CD4-positive, alpha-beta T cell treated with Interleukin-17A for 4 hours (primary cell): Measurements from ENCODE around the gene ZFYVE1.
"Not testable (repeated sequence)": the region's sequence is repeated elsewhere in the genome, so short reads cannot be mapped to it uniquely, and the experiment has no call there.

ENCODE experiments used
- DNase-seq: peaks from one replicate; pipeline ENCODE4 v3.0.0-alpha.2; 2020; ENCODE audit warnings: mixed read lengths

Gene ZFYVE1

DNA sequence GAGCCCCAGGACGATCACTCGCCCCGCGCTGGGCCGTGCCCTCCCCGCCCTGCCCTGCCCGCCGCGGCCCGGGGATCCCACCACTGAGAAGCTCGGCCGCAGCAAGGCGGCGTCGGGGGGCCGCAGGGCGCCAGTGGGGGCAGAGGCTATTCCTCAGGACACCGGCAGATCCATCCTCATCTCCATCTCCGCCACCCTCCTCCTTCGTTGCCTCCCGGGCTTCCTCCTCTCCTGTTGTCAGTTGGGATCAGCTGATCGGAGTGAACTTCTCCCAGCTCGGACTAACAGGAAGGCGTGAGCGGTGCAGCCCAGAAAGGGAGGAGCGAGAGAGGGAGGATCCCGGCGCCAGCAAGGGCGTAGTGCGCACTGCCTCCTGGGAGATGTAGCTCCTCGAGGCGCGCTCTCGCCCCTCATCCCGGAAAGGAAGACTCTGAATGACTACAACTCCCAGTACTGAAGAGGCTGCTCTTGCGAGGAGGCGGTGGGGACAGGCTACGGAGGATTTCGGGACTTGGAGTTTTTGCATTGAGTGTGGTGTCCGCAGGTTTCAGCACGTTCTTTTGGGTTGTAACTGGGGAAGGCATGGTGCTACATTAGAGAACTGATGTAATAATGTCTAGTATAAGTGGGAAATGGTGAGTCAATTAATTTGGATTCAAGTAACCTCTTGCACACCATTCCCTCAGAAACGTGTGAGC is at the start of gene ZFYVE1:
TSS of gene ZFYVE1 (minus strand) at position 262 of the 698 bp plus-strand sequence. CDS start 2,598 bp downstream, outside the sequence.
- DNase-seq, result peak; percentile 90

DNA sequence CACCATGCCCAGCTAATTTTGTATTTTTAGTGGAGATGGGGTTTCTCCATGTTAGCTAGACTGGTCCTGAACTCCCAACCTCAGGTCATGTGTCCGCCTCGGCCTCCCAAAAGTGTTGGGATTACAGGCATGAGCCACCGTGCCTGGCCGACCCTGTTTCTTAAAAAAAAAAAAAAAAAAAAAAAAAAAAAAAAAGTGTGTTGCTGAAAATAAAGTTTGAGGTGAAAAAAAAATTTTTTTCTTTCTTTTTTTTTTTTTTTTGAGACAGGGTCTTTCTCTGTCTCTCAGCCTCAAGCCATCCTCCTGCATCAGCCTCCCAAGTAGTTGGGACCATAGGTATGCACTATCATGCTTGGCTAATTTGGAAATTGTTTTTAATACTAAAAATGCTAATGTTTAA is 42.7 kb upstream of the ZFYVE1 start:
- DNase-seq, result no peak

GRCh38 chr14:73058922-73059673 is 32.2 kb upstream of the ZFYVE1 start:
- no peak for DNase-seq

GRCh38 chr14:73058224-73058921 is 31.5 kb upstream of the ZFYVE1 start, which contains the start of gene RBM25:
TSS of gene RBM25 (plus strand) at chr14:73058534. CDS start at chr14:73071642, 13,108 bp downstream.
- peak; percentile 93 for DNase-seq

DNA sequence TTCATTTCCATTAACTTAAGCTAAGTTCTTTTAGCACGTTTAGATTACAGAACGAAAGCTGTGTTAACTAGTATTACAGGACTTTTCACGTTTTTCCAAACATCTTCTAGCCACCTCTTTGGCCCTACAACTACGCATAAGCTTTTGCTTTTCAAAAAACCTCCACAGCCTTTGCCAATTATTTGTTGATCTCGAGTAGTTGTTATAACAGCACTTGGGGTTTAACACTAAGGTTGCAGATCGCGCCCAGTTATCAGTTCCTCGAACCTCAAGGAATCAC is 31.0 kb upstream of the ZFYVE1 start:
- no peak for DNase-seq

GRCh38 chr14:73055251-73055650 is 28.3 kb upstream of the ZFYVE1 start:
- no peak for DNase-seq

- no peak for DNase-seq
Measured at GRCh38 chr14:73049428-73049827, 22.5 kb upstream of the ZFYVE1 start.

GRCh38 chr14:73047808-73048207 is 20.9 kb upstream of the ZFYVE1 start:
- DNase-seq, result no peak

- not testable (repeated sequence) for DNase-seq
Measured at GRCh38 chr14:73036706-73037450, 10.0 kb upstream of the ZFYVE1 start.

DNA sequence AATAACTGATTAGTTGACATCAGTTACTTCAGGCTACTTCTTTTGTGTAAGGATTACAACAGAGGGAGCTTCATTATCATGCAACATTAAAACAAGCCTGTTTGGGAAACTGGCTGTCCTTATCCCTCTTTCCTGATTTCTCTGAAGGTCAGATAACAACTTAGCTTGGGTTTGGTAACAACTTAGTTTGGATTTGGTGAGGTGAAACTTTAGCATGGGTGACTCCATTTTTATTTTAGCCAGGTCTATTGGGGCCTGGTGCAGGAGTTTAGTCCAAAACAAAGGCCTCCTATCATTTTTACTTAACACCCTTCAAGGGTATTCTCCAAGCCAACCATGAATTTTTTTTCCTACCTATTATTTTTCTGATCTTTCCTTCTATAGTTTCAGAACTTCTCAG is 1.1 kb upstream of the ZFYVE1 start:
- DNase-seq, result no peak

- DNase-seq, result no peak
Measured at GRCh38 chr14:73027546-73027945, 640 bp upstream of the ZFYVE1 start.

DNA sequence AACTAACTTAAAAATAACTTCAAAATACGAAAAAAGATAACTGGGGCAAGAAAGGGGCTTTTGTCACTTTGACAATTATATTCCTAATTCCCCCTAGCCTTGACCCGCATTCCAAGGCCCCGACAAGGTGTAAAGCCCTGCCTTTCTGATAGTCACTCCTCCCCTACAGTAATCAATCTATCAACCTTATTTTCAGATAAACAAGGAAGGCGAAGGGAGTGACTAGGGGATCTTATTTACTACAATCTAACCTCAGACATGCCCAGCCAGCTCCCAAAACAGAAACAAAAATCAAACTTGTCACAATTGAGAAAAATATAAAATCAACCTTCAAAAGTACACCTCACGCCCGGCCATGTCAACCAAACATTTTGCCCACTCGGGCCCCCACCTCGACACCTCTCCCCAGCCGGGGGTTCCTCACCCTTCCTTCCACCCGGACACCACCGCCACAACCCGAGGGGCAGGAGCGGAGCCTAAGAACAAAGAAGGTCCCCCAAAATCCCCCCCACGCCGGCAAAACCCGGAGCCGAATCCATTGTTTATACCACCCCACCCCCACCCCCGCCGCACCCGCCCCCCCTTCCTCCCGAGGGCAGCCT is 562 bp downstream of the ZFYVE1 start:
- no peak for DNase-seq

DNA sequence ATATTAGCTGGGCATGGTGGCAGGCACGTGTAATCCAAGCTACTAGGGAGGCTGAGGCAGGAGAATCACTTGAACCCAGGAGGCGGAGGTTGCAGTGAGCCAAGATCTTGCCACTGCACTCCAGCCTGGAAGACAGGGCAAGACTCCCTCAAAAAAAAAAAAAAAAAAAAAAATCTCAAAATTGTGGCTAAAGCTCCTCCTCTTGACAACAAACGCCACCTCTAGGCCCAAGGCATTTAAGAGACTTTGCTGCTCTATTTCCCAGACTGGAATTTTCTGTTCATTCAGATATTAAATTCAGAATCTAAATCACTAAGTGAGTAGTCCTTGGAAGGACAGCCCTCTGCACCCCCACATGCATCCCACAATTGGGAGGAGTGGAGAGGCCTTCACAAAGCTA is 1.4 kb downstream of the ZFYVE1 start:
- DNase-seq, result no peak

DNA sequence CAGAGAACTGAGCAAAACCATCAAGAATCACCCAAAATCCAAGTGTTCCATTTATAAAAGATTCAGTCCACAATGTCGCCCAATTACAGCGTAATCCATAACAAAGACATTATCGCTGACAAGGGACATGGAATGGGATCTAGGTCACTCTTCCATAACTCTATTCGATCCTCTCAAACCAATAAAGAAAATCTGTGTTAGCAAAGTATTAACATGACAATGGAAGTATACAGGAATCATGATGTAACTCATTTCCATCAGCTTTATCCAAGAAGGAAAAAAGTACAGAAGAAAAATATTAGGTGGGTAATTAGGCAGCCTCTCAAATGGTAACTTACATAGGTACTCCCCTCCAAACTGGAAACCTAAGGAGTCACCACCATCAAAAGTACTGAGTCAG is 4.9 kb downstream of the ZFYVE1 start:
- no peak for DNase-seq

- DNase-seq, result not testable (repeated sequence)
Measured at GRCh38 chr14:73016011-73016410, 10.9 kb downstream of the ZFYVE1 start.

- not testable (repeated sequence) for DNase-seq
Measured at GRCh38 chr14:73015552-73015951, 11.4 kb downstream of the ZFYVE1 start.

DNA sequence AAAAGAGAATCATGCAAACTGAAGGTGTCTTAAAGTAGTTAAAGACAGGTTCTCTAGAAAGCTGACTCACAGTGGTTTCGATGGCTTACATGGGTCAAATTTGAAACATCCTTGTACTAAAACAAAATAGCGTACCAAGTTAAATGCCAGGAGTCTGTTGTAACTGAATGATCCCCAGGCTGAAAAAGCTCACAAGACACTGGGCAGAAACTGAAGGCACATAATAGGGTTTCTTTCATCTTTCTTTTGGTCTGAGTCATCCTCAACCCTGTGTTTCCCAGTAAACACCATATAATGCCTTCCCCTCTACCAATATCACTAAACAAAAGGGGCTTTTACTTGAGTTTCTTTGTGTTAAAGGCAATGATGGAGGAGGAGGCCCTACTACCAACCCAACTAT is 12.8 kb downstream of the ZFYVE1 start:
- DNase-seq, result no peak

DNA sequence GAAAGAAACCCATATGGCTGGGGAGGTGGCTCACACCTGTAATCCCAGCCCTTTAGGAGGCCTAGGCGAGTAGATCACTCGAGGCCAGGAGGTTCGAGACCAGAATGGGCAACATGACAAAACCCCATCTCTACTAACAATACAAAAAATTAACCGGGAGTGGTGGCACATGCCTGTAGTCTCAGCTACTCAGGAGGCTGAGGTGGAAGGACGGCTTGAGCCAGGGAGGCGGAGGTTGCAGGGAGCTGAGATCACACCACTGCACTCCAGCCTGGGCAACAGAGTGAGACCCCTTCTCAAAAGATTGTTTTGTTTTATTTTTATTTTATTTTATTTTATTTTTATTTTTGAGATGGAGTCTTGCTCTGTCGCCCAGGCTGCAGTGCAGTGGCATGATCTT is 15.7 kb downstream of the ZFYVE1 start:
- DNase-seq, result not testable (repeated sequence)

DNA sequence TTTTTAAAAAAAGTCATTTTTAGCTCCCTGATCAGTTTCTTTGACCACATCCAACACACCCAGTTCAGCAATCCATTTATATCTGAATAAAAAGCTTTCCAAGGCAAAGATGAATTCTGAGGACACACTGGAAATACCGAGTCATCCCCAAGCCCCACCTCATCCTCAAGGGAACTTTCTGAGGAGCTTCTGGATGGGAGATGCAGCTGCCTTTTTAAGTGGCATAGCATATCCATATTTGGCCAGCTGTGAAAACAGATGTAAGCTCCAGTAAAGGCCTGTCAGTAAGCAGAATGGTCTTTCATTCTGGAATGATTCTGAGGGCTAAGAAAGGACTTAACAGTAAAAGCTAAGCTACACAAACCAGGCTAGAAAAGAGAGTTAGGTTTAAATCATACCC is 18.4 kb downstream of the ZFYVE1 start:
- DNase-seq, result no peak

DNA sequence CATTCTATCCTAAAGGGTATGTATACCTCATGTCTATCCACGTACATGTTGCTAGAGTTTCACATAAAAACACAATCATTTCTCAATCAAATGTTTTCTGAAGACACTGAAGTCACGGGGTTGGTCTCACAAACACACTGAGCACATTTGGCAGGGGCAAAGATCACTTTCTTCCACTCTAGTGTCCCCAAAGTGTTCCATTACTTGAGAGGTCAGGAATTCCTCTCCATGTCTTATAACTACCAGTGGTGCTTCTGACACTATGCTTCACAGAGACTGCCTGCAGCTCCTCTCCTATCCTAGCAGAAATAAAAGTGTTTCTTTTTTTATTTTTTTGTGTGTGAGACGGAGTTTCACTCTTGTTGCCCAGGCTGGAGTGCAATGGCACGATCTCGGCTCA is 19.1 kb downstream of the ZFYVE1 start:
- no peak for DNase-seq

GRCh38 chr14:73004641-73005040 is 22.3 kb downstream of the ZFYVE1 start:
- not testable (repeated sequence) for DNase-seq

- DNase-seq, result no peak
Measured at GRCh38 chr14:73003681-73004080, 23.2 kb downstream of the ZFYVE1 start.

DNA sequence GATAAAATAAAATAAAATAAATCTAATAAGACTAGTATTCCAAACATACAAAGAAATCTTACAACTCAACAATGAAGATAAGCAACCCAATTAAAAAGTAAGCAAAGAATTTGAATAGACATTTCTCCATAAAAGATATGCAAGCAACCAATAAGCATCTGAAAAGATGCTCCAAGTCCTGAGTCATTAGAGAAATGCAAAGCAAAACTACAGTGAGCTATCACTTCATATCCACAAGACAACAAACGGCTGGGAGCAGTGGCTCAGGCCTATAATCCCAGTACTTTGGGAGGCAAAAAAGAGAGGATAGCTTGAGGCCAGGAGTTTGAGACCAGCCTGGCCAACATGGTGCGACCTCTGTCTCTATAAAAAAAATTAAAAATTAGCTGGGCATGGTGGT is 26.8 kb downstream of the ZFYVE1 start:
- DNase-seq, result no peak
